ENCODE results near the gene TOR4A.

DNA sequence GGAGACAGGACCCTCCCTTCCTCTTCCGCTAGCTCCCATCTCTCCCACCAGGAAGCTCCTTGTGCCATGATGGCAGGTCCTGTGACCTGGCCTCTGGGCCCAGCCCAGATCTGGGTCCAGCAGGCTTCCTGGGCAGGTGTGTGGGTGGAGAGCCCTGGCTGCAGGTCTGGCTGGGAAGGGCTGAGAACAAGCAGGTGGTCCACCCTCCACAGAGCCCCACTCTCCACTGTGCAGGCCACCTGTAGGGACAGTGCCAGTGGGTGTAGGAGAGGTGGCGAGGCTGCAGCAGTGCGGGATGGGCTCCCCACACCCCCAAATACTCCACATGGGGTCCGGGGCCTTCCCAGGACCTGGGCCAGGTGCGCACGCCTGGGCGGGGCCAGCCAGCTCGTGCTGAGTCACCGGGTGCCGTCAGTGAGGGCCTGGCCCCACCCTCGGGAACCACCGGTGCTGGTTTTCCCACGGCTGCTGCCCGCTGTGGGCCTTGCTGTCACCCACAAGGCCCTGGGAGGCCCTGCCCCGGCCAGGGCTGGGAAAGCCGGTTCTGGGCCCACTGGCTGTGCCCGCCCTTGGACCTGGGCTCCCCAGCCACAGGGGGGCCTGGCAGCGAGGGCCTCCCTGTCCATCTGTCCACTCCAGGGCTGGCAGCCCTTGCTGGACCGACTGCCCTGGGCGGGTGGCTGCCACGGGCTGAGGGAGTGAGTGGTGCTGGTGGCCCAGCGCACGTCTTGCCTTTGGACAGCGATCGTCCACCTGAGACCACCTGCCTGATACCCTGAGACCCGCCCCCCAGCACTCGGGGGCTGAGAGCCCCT, 33.9 kb downstream of the TOR4A start:
- no peak for TF ChIP-seq GATA3 (IDR thresholded peaks at IDR 0.05; ENCODE audit: low read depth, low read length)
- TF ChIP-seq GATA2 (IDR thresholded peaks at IDR 0.05; ENCODE audit: low read depth, low read length) = no peak

Data from SH-SY5Y (cell line).